Parathyroid adenoma (tissue), 2 donors: ENCODE results near the gene ATXN7L2.

Experiments
- H2AFZ ChIP-seq: fragments of 300-600 bp; sonication (generic); one replicate; pipeline ENCODE4 v1.7.0; 2017; ENCODE audit warnings: antibody characterized with exemption, mild to moderate bottlenecking
- H3K27ac ChIP-seq: fragments of 300-600 bp; sonication (generic); one replicate; pipeline ENCODE4 v1.7.0; 2017
- H3K27me3 ChIP-seq: fragments of 300-600 bp; sonication (generic); one replicate; pipeline ENCODE4 v1.7.0; 2017; ENCODE audit warnings: low read length; ENCODE audit not compliant: control insufficient read depth, insufficient read depth
- H3K36me3 ChIP-seq: fragments of 300-600 bp; sonication (generic); one replicate; pipeline ENCODE4 v1.7.0; 2017; ENCODE audit warnings: low read length; ENCODE audit not compliant: control insufficient read depth, insufficient read depth
- H3K4me1 ChIP-seq: fragments of 300-600 bp; sonication (generic); one replicate; pipeline ENCODE4 v1.7.0; 2017; ENCODE audit warnings: control low read depth
- H3K4me2 ChIP-seq: fragments of 300-600 bp; sonication (generic); one replicate; pipeline ENCODE4 v1.7.0; 2017; ENCODE audit warnings: low read length
- H3K4me3 ChIP-seq: fragments of 300-600 bp; sonication (generic); one replicate; pipeline ENCODE4 v1.7.0; 2017; ENCODE audit warnings: low read depth, low read length
- H3K79me2 ChIP-seq: fragments of 300-600 bp; sonication (generic); one replicate; pipeline ENCODE4 v1.7.0; 2017; ENCODE audit warnings: control low read depth
- H3K9ac ChIP-seq: fragments of 300-600 bp; sonication (generic); one replicate; pipeline ENCODE4 v1.7.0; 2017; ENCODE audit warnings: mild to moderate bottlenecking
- H3K9me3 ChIP-seq: fragments of 300-600 bp; sonication (generic); one replicate; pipeline ENCODE4 v1.7.0; 2017; ENCODE audit warnings: low read length; ENCODE audit not compliant: control insufficient read depth
- TF ChIP-seq, protein P1 (sequence below): fragments of 300-600 bp; sonication (generic); IDR thresholded peaks from one replicate; pipeline ENCODE4 v1.7.0; 2017; ENCODE audit warnings: antibody characterized with exemption, mild to moderate bottlenecking
- donor health status: primary hyperparathyroidism.

Gene ATXN7L2

DNA sequence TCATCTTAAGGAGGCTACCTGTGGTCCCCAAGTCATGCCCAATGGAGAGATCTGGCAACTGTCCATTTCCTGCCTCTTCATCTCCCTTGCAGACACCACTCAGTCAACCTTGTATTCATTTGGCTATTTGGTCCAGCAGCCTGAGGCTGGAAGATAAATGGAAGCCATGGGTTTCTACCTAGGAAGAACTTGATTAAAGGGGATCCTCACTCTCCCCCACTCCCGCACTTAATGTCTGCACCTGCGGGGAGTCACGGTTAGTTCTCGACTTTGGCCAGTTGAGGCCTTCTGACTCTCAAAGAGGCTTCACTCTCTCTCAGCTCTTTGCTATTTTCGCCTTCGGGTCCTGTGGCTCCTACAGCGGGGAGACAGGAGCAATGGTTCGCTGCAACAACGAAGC lies 8.4 kb upstream of the ATXN7L2 start:
- no peak overlapping the region for H3K27ac ChIP-seq
- no peaks in the 10 kb centered on the region for H3K4me1 ChIP-seq
- no peak overlapping the region for H2AFZ ChIP-seq
- no peaks in the 10 kb centered on the region for H3K79me2 ChIP-seq
- H3K9ac ChIP-seq, result no peak overlapping the region
- H3K27me3 ChIP-seq, result no peaks in the 10 kb centered on the region
- no peak overlapping the region for H3K4me2 ChIP-seq
- H3K9me3 ChIP-seq, result no peaks in the 10 kb centered on the region
- TF ChIP-seq, protein P1, sequence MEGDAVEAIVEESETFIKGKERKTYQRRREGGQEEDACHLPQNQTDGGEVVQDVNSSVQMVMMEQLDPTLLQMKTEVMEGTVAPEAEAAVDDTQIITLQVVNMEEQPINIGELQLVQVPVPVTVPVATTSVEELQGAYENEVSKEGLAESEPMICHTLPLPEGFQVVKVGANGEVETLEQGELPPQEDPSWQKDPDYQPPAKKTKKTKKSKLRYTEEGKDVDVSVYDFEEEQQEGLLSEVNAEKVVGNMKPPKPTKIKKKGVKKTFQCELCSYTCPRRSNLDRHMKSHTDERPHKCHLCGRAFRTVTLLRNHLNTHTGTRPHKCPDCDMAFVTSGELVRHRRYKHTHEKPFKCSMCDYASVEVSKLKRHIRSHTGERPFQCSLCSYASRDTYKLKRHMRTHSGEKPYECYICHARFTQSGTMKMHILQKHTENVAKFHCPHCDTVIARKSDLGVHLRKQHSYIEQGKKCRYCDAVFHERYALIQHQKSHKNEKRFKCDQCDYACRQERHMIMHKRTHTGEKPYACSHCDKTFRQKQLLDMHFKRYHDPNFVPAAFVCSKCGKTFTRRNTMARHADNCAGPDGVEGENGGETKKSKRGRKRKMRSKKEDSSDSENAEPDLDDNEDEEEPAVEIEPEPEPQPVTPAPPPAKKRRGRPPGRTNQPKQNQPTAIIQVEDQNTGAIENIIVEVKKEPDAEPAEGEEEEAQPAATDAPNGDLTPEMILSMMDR, result no peak
- H3K4me3 ChIP-seq, result no peak overlapping the region
- H3K36me3 ChIP-seq, result no peaks in the 10 kb centered on the region

DNA sequence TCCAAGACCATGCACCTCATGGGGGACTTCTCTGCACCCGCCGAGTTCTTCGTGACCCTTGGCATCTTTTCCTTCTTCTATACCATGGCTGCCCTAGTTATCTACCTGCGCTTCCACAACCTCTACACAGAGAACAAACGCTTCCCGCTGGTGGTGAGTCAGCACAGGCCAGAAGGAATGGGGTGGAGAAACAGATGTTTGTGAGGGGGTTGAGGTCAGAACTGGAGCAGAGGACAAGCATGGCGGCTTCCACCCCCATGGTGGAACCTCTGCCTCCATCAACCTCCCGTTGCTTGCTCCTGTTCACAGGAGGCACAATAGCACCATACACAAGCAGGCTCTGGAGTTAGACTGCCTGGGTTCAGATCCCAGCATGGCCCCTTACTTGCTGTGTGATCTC lies 6.9 kb upstream of the ATXN7L2 start:
- Histone ChIP-seq H3K9ac (no peak overlapping the region), H3K36me3 (no peaks in the 10 kb centered on the region), H3K27me3 (no peaks in the 10 kb centered on the region), H3K27ac (no peak overlapping the region), H3K4me1 (no peaks in the 10 kb centered on the region), H3K9me3 (no peaks in the 10 kb centered on the region), H2AFZ (no peak overlapping the region), H3K4me3 (no peak overlapping the region), H3K79me2 (no peaks in the 10 kb centered on the region), H3K4me2 (no peak overlapping the region)
- TF ChIP-seq, protein P1, result no peak

DNA sequence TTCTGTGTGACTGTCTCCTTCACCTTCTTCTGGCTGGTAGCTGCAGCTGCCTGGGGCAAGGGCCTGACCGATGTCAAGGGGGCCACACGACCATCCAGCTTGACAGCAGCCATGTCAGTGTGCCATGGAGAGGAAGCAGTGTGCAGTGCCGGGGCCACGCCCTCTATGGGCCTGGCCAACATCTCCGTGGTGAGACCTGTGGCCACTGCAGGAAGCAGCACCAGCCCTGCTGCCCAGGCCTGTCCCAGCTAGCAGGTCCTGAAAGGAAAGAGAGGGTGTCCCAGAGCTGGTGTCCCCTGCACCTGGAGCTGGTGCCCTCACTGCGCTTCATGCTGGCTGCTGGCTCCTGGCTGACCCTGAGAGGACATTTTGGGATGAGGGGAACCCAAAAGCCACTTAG lies 5.9 kb upstream of the ATXN7L2 start:
- no peak overlapping the region for H3K4me2 ChIP-seq
- H3K4me3 ChIP-seq, result no peak overlapping the region
- H3K4me1 ChIP-seq, result no peaks in the 10 kb centered on the region
- TF ChIP-seq, protein P1, result no peak
- no peaks in the 10 kb centered on the region for H3K27me3 ChIP-seq
- no peak overlapping the region for H3K9ac ChIP-seq
- no peak overlapping the region for H3K27ac ChIP-seq
- H2AFZ ChIP-seq, result no peak overlapping the region
- no peaks in the 10 kb centered on the region for H3K9me3 ChIP-seq
- H3K36me3 ChIP-seq, result no peaks in the 10 kb centered on the region
- no peaks in the 10 kb centered on the region for H3K79me2 ChIP-seq

DNA sequence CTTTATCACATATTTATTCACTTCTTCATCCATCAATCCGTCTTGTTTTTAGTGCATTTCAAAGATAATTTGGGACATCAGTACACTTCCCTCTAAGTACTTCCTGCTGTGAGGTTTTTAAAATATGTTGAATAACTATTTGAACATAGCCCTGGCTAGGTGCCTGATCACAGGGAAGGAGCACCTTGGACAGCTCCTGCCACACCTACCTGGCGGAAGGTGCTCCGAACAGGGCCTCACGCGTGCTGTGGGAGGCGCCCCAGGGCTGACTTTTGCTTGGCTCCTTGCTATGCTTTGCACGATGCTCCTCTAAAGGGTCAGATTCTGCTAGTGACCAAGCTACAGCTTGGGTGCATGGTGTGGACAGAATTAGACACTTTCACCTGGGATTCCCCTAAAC lies 4.9 kb upstream of the ATXN7L2 start:
- TF ChIP-seq, protein P1, result no peak
- no peaks in the 10 kb centered on the region for H3K79me2 ChIP-seq
- H3K4me1 ChIP-seq, result peaks cover 3% of the 10 kb centered on the region
- no peaks in the 10 kb centered on the region for H3K27me3 ChIP-seq
- no peak overlapping the region for H3K4me2 ChIP-seq
- no peak overlapping the region for H2AFZ ChIP-seq
- H3K9ac ChIP-seq, result no peak overlapping the region
- no peak overlapping the region for H3K27ac ChIP-seq
- no peak overlapping the region for H3K4me3 ChIP-seq
- H3K36me3 ChIP-seq, result no peaks in the 10 kb centered on the region
- no peaks in the 10 kb centered on the region for H3K9me3 ChIP-seq

DNA sequence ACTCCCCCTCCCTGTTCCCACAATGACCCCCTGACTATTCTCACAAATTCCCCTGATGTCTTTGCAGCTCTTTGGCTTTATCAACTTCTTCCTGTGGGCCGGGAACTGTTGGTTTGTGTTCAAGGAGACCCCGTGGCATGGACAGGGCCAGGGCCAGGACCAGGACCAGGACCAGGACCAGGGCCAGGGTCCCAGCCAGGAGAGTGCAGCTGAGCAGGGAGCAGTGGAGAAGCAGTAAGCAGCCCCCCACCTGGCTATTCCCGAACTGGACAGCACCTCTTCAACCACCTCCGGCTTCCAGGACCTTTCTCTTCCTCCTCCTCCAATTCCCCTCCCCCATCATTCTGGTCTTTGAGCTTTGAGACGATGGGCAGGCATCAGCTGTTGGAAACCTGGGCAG lies 4.4 kb upstream of the ATXN7L2 start:
- Histone ChIP-seq H3K9ac (no peak overlapping the region), H3K4me3 (no peak overlapping the region), H2AFZ (no peak overlapping the region), H3K9me3 (no peaks in the 10 kb centered on the region), H3K27me3 (no peaks in the 10 kb centered on the region), H3K27ac (no peak overlapping the region), H3K79me2 (no peaks in the 10 kb centered on the region), H3K36me3 (no peaks in the 10 kb centered on the region), H3K4me1 (peaks cover 3% of the 10 kb centered on the region), H3K4me2 (no peak overlapping the region)
- TF ChIP-seq, protein P1, result no peak
